ENCODE results near the gene ZBTB48.
A peak's percentile ranks its signal among the peaks of the same experiment; 100 is the strongest.

Gene ZBTB48

GRCh38 chr1:6579374-6580118 lies at the start of gene ZBTB48:
ZBTB48 (plus strand) TSS chr1:6579994; CDS start chr1:6580610, 616 bp downstream.
- H3K36me3 ChIP-seq (ENCODE audit: control insufficient read depth, insufficient read depth, low read length) = peaks cover 7% of the 10 kb centered on the region
- peak within 1 kb of the TSS; percentile 9; the same call in 1 of the 2 replicates for H3K9ac ChIP-seq (ENCODE audit: low read depth, low read length)
- H3K4me3 ChIP-seq (ENCODE audit: low read depth, low read length) = peak within 1 kb of the TSS; percentile 77
- no peaks in the 10 kb centered on the region for H3K27me3 ChIP-seq (ENCODE audit: control insufficient read depth, insufficient read depth, low read length)
- H3K27ac ChIP-seq (ENCODE audit: low read depth, low read length) = peak within 1 kb of the TSS; percentile 46
- H3K4me1 ChIP-seq (ENCODE audit: control insufficient read depth, insufficient read depth, low read length) = peaks cover 6% of the 10 kb centered on the region; the same call in 1 of the 2 replicates
- H3K9me3 ChIP-seq (ENCODE audit: control insufficient read depth, insufficient read depth, low read length) = no peaks in the 10 kb centered on the region

GRCh38 chr1:6530504-6531160 lies 49.2 kb upstream of the ZBTB48 start:
- H3K9ac ChIP-seq (ENCODE audit: low read depth, low read length) = no peak overlapping the region
- no peaks in the 10 kb centered on the region for H3K27me3 ChIP-seq (ENCODE audit: control insufficient read depth, insufficient read depth, low read length)
- H3K36me3 ChIP-seq (ENCODE audit: control insufficient read depth, insufficient read depth, low read length) = peaks cover 79% of the 10 kb centered on the region
- H3K27ac ChIP-seq (ENCODE audit: low read depth, low read length) = no peak overlapping the region
- no peaks in the 10 kb centered on the region for H3K9me3 ChIP-seq (ENCODE audit: control insufficient read depth, insufficient read depth, low read length)
- no peak overlapping the region for H3K4me3 ChIP-seq (ENCODE audit: low read depth, low read length)
- no peaks in the 10 kb centered on the region for H3K4me1 ChIP-seq (ENCODE audit: control insufficient read depth, insufficient read depth, low read length)

- Histone ChIP-seq H3K9me3 (ENCODE audit: control insufficient read depth, insufficient read depth, low read length) (no peaks in the 10 kb centered on the region), H3K36me3 (ENCODE audit: control insufficient read depth, insufficient read depth, low read length) (peaks cover 74% of the 10 kb centered on the region)
Observed at GRCh38 chr1:6531996-6532395, 47.8 kb upstream of the ZBTB48 start.

GRCh38 chr1:6534248-6534822 lies 45.5 kb upstream of the ZBTB48 start:
- H3K9ac ChIP-seq (ENCODE audit: low read depth, low read length) = no peak overlapping the region
- H3K36me3 ChIP-seq (ENCODE audit: control insufficient read depth, insufficient read depth, low read length) = peaks cover 72% of the 10 kb centered on the region
- no peak overlapping the region for H3K27ac ChIP-seq (ENCODE audit: low read depth, low read length)
- H3K4me1 ChIP-seq (ENCODE audit: control insufficient read depth, insufficient read depth, low read length) = no peaks in the 10 kb centered on the region
- H3K27me3 ChIP-seq (ENCODE audit: control insufficient read depth, insufficient read depth, low read length) = no peaks in the 10 kb centered on the region
- no peaks in the 10 kb centered on the region for H3K9me3 ChIP-seq (ENCODE audit: control insufficient read depth, insufficient read depth, low read length)
- no peak overlapping the region for H3K4me3 ChIP-seq (ENCODE audit: low read depth, low read length)

More at GRCh38 chr1:6531996-6532395, 47.8 kb upstream of the ZBTB48 start:
- H3K4me3 ChIP-seq (ENCODE audit: low read depth, low read length) = no peak overlapping the region
- no peaks in the 10 kb centered on the region for H3K27me3 ChIP-seq (ENCODE audit: control insufficient read depth, insufficient read depth, low read length)
- no peaks in the 10 kb centered on the region for H3K4me1 ChIP-seq (ENCODE audit: control insufficient read depth, insufficient read depth, low read length)
- H3K27ac ChIP-seq (ENCODE audit: low read depth, low read length) = no peak overlapping the region
- H3K9ac ChIP-seq (ENCODE audit: low read depth, low read length) = no peak overlapping the region

GRCh38 chr1:6535214-6535613 lies 44.6 kb upstream of the ZBTB48 start:
- Histone ChIP-seq H3K4me1 (ENCODE audit: control insufficient read depth, insufficient read depth, low read length) (no peaks in the 10 kb centered on the region), H3K4me3 (ENCODE audit: low read depth, low read length) (no peak overlapping the region), H3K27ac (ENCODE audit: low read depth, low read length) (no peak overlapping the region), H3K36me3 (ENCODE audit: control insufficient read depth, insufficient read depth, low read length) (peaks cover 77% of the 10 kb centered on the region), H3K9ac (ENCODE audit: low read depth, low read length) (no peak overlapping the region), H3K9me3 (ENCODE audit: control insufficient read depth, insufficient read depth, low read length) (no peaks in the 10 kb centered on the region), H3K27me3 (ENCODE audit: control insufficient read depth, insufficient read depth, low read length) (no peaks in the 10 kb centered on the region)

- H3K27me3 ChIP-seq (ENCODE audit: control insufficient read depth, insufficient read depth, low read length) = no peaks in the 10 kb centered on the region
- no peaks in the 10 kb centered on the region for H3K9me3 ChIP-seq (ENCODE audit: control insufficient read depth, insufficient read depth, low read length)
- no peak overlapping the region for H3K4me3 ChIP-seq (ENCODE audit: low read depth, low read length)
- H3K4me1 ChIP-seq (ENCODE audit: control insufficient read depth, insufficient read depth, low read length) = no peaks in the 10 kb centered on the region
- no peak overlapping the region for H3K27ac ChIP-seq (ENCODE audit: low read depth, low read length)
- H3K9ac ChIP-seq (ENCODE audit: low read depth, low read length) = no peak overlapping the region
- peaks cover 81% of the 10 kb centered on the region for H3K36me3 ChIP-seq (ENCODE audit: control insufficient read depth, insufficient read depth, low read length)
Observed at GRCh38 chr1:6536291-6536690, 43.5 kb upstream of the ZBTB48 start.

GRCh38 chr1:6538956-6539355 lies 40.8 kb upstream of the ZBTB48 start:
- Histone ChIP-seq H3K9me3 (ENCODE audit: control insufficient read depth, insufficient read depth, low read length) (no peaks in the 10 kb centered on the region), H3K4me1 (ENCODE audit: control insufficient read depth, insufficient read depth, low read length) (no peaks in the 10 kb centered on the region), H3K4me3 (ENCODE audit: low read depth, low read length) (no peak overlapping the region), H3K36me3 (ENCODE audit: control insufficient read depth, insufficient read depth, low read length) (peaks cover 69% of the 10 kb centered on the region), H3K27ac (ENCODE audit: low read depth, low read length) (no peak overlapping the region), H3K9ac (ENCODE audit: low read depth, low read length) (no peak overlapping the region), H3K27me3 (ENCODE audit: control insufficient read depth, insufficient read depth, low read length) (no peaks in the 10 kb centered on the region)

GRCh38 chr1:6544831-6545230 lies 35.0 kb upstream of the ZBTB48 start:
- Histone ChIP-seq H3K27me3 (ENCODE audit: control insufficient read depth, insufficient read depth, low read length) (no peaks in the 10 kb centered on the region), H3K4me3 (ENCODE audit: low read depth, low read length) (no peak overlapping the region), H3K27ac (ENCODE audit: low read depth, low read length) (no peak overlapping the region), H3K9me3 (ENCODE audit: control insufficient read depth, insufficient read depth, low read length) (no peaks in the 10 kb centered on the region), H3K36me3 (ENCODE audit: control insufficient read depth, insufficient read depth, low read length) (peaks cover 81% of the 10 kb centered on the region), H3K4me1 (ENCODE audit: control insufficient read depth, insufficient read depth, low read length) (no peaks in the 10 kb centered on the region), H3K9ac (ENCODE audit: low read depth, low read length) (no peak overlapping the region)

- Histone ChIP-seq H3K36me3 (ENCODE audit: control insufficient read depth, insufficient read depth, low read length) (peaks cover 83% of the 10 kb centered on the region), H3K9ac (ENCODE audit: low read depth, low read length) (no peak overlapping the region), H3K4me1 (ENCODE audit: control insufficient read depth, insufficient read depth, low read length) (no peaks in the 10 kb centered on the region), H3K4me3 (ENCODE audit: low read depth, low read length) (no peak overlapping the region), H3K27me3 (ENCODE audit: control insufficient read depth, insufficient read depth, low read length) (no peaks in the 10 kb centered on the region), H3K9me3 (ENCODE audit: control insufficient read depth, insufficient read depth, low read length) (no peaks in the 10 kb centered on the region), H3K27ac (ENCODE audit: low read depth, low read length) (no peak overlapping the region)
Observed at GRCh38 chr1:6545276-6546112, 34.3 kb upstream of the ZBTB48 start.

- Histone ChIP-seq H3K9ac (ENCODE audit: low read depth, low read length) (no peak overlapping the region), H3K36me3 (ENCODE audit: control insufficient read depth, insufficient read depth, low read length) (peaks cover 82% of the 10 kb centered on the region), H3K4me1 (ENCODE audit: control insufficient read depth, insufficient read depth, low read length) (no peaks in the 10 kb centered on the region), H3K27ac (ENCODE audit: low read depth, low read length) (no peak overlapping the region), H3K4me3 (ENCODE audit: low read depth, low read length) (no peak overlapping the region), H3K27me3 (ENCODE audit: control insufficient read depth, insufficient read depth, low read length) (no peaks in the 10 kb centered on the region), H3K9me3 (ENCODE audit: control insufficient read depth, insufficient read depth, low read length) (no peaks in the 10 kb centered on the region)
Observed at GRCh38 chr1:6546326-6546725, 33.5 kb upstream of the ZBTB48 start.
